Skeletal muscle tissue (tissue), 4 donors: ENCODE measurements around the gene NDUFA12. TPM values are rescaled to one million over a fixed set of nuclear protein-coding genes. Genes with fewer than 3 reads are reported as not detected.

Experiments used
- H3K27ac ChIP-seq: one replicate; pipeline ENCODE4 v1.7.0; 2013; ENCODE audit warnings: mild to moderate bottlenecking, low read depth, low read length, inconsistent platforms
- H3K27me3 ChIP-seq, 3 donors: one replicate each; pipeline ENCODE4 v1.7.0; 2013; ENCODE audit warnings: low read length in 3 of 3; ENCODE audit not compliant: control insufficient read depth in 3 of 3, insufficient read depth in 3 of 3
- H3K36me3 ChIP-seq, 3 donors: one replicate each; pipeline ENCODE4 v1.7.0; 2013; ENCODE audit warnings: low read length in 3 of 3; ENCODE audit not compliant: control insufficient read depth in 3 of 3, insufficient read depth in 3 of 3
- H3K4me1 ChIP-seq, 3 donors: one replicate each; pipeline ENCODE4 v1.7.0; 2013; ENCODE audit warnings: low read length in 3 of 3, mild to moderate bottlenecking in 3 of 3; ENCODE audit not compliant: control insufficient read depth in 3 of 3, insufficient read depth in 3 of 3
- H3K4me3 ChIP-seq, 3 donors: one replicate each; pipeline ENCODE4 v1.7.0; 2013; ENCODE audit warnings: low read length in 3 of 3
- H3K9ac ChIP-seq, 3 donors: one replicate each; pipeline ENCODE4 v1.7.0; 2013; ENCODE audit warnings: low read length in 3 of 3, mild to moderate bottlenecking in 3 of 3, moderate library complexity in 2 of 3, low read depth in 1 of 3
- H3K9me3 ChIP-seq, 3 donors: one replicate each; pipeline ENCODE4 v1.7.0; 2013; ENCODE audit warnings: low read length in 3 of 3; ENCODE audit not compliant: control insufficient read depth in 3 of 3
- total RNA-seq: library from RNA; depleted of rRNA; stranded (reverse); fragments of >200 nt; gene quantifications from one replicate; pipeline ENCODE4 v1.2.3, GENCODE V29; 2014
- donor health status: Osteomylitis.

The NDUFA12 gene
- total RNA-seq, 1 donor from 2014 or later = 105 TPM

DNA sequence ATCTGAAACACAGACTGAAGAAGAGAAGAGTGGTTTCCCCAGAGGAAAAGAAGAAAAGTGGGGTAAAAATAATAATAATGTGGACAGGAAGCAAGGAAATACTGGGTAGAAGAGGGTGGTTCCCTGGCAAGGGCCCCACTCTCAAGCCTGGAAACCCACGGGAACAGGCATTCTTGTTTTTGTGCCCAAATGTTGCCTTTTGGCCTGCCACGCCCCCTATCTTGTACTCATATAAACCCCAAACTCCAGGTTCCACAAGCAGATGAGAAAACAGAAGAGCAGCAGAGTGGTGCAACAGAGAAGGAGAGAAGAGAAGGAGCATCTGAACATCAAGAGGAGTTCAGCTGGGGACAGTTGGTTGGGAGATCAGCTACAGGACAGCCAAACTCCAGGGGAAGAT lies 51.2 kb downstream of the NDUFA12 start:
- Histone ChIP-seq H3K36me3 (no peaks in the 10 kb centered on the region), H3K9me3 (no peaks in the 10 kb centered on the region), H3K27ac (no peak overlapping the region), H3K27me3 (no peaks in the 10 kb centered on the region), H3K4me3 (no peak overlapping the region), H3K4me1 (peaks cover 0 to 9% (median 0%) of the 10 kb centered on the region in 3 donors), H3K9ac (no peak overlapping the region)

DNA sequence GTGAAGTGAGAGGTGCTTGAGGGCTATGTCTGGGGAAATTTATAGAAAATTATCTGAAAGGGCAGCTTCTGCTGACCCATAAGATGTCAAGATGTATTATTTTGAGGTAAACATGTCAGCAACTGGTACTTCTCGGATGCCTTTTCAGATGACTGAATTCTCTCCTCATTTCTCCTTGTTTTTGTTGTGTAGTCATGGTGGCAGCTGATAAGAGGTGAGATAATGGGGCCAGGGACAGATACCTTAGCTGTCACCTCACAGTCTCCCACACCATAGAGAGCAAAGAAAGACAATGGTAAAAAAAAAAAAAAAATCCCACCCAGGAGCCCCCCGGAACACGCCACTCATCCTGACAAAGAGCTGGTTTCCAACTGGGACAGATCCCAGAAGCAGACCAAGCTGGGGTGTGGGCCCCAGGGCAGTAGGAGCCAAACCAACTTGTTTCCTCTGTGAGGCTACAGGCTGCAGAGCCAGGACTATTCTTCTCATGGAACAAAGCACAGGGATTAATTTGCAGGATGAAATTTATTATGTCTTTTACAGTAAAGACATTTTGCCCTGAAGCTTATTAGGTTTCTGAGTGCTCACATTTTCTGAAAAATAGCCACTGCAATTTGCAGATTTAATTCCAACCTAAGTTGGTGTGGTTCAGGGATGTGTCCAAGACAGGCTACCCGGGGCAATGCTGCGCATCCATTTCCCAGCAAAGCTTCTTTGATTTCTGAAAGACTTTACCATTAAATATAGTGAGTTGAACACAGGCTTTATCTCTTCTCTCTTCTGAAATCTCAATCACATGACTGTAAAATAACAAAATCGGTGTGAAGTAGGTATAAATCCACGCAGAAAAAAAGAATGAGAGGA lies 52.2 kb downstream of the NDUFA12 start:
- H3K9ac ChIP-seq = no peak overlapping the region
- H3K27ac ChIP-seq = no peak overlapping the region
- H3K4me1 ChIP-seq = peaks cover 0 to 9% (median 0%) of the 10 kb centered on the region in 3 donors
- H3K27me3 ChIP-seq = no peaks in the 10 kb centered on the region
- H3K9me3 ChIP-seq = no peaks in the 10 kb centered on the region
- no peak overlapping the region for H3K4me3 ChIP-seq
- no peaks in the 10 kb centered on the region for H3K36me3 ChIP-seq

DNA sequence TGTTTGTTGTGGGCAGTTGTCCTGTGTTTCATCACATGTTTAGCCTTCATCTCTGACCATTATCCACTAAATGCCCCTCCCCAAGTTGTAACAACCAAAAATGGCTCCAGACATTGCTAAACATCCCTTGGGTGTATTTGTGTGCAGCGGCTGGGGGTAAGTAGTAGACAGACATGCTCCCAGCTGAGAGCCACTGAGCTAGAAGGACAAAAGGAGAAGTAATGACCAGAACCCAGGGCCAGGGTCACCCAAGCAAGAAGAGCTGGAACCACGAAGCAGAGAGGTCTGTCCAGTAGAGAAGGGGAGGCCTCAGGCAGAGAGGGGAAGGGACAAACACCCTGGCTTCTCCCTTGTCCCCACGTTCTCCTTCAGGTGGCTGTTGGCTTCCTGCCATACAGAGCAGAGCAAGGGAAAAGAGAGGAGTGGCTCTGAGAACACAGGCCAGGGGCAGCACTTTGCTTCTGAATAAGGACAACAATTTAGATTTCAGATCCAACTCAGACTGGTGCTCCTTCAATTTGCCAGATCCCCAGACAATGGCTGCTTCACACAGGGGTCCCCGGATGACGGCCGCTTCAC lies 55.2 kb downstream of the NDUFA12 start:
- Histone ChIP-seq H3K9me3 (no peaks in the 10 kb centered on the region), H3K4me3 (no peak overlapping the region), H3K27me3 (no peaks in the 10 kb centered on the region), H3K27ac (no peak overlapping the region), H3K9ac (no peak overlapping the region), H3K4me1 (no peaks in the 10 kb centered on the region), H3K36me3 (no peaks in the 10 kb centered on the region)

DNA sequence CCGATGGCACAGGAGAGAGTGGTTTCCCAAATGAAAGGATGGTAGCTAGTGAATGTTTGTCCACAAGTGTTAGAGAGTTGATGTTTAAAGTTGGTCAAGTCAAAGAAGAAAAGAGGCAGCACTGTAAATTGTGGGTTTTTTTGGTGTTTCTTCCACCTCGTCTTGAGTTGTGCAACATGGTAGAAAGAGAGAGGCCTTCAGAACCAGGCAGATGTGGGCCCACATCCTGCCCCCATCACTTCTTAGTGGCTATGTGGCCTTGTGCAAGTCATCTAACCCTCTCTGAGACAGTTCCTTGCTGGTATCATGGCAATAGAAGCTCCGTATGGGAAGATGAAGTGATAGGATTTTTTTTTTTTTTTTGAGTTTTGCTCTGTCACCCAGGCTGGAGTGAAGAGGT lies 60.8 kb downstream of the NDUFA12 start:
- Histone ChIP-seq H3K9ac (no peak overlapping the region), H3K9me3 (no peaks in the 10 kb centered on the region), H3K27ac (no peak overlapping the region), H3K27me3 (no peaks in the 10 kb centered on the region), H3K36me3 (no peaks in the 10 kb centered on the region), H3K4me3 (no peak overlapping the region), H3K4me1 (peaks cover 0 to 11% (median 10%) of the 10 kb centered on the region in 3 donors)

DNA sequence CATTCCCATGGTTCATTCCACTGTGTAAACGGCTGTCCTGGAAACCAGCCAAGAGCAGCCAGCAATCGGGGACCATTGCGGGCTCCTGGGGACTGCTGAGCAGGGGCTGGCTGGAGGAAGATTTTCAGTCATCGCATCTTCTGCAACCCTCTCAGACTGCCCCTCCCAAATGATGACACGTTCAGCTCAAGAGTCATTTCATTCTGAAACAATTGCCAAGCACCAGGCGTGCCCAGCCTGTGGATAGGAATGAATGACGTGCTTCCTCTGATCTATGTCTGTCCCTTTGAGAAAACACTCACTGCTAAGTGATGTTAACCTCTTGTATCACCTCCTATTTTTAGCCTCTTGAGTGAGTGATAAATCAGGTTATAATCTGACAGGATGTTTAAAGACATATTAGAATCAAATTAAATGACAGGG lies 62.0 kb downstream of the NDUFA12 start:
- Histone ChIP-seq H3K9ac (peak overlapping the region in 1 of 3 donors; percentile 1), H3K27ac (no peak overlapping the region), H3K4me1 (peaks cover 0 to 11% (median 10%) of the 10 kb centered on the region in 3 donors), H3K27me3 (no peaks in the 10 kb centered on the region), H3K9me3 (no peaks in the 10 kb centered on the region), H3K4me3 (no peak overlapping the region), H3K36me3 (no peaks in the 10 kb centered on the region)

DNA sequence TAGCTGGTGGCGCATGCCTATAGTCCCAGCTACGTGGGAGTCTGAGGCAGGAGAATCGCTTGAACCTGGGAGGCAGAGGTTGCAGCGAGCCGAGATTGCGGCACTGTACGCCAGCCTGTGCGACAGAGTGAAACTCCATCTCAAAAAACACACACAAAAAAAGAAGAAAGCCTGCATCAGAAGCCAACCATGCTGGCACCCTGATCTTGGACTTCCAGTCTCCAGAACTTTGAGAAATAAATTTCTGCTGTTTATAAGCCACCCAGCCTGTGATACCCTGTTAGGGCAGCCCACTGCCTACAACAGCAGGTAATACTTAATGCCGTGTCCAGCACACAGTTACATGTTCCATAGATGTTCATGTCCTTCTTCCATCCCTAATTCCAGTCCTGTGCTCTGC lies 62.7 kb downstream of the NDUFA12 start:
- Histone ChIP-seq H3K9ac (peak overlapping the region in 1 of 3 donors; percentile 1), H3K36me3 (no peaks in the 10 kb centered on the region), H3K4me3 (no peak overlapping the region), H3K27me3 (no peaks in the 10 kb centered on the region), H3K27ac (no peak overlapping the region), H3K9me3 (no peaks in the 10 kb centered on the region), H3K4me1 (peaks cover 0 to 11% (median 10%) of the 10 kb centered on the region in 3 donors)

DNA sequence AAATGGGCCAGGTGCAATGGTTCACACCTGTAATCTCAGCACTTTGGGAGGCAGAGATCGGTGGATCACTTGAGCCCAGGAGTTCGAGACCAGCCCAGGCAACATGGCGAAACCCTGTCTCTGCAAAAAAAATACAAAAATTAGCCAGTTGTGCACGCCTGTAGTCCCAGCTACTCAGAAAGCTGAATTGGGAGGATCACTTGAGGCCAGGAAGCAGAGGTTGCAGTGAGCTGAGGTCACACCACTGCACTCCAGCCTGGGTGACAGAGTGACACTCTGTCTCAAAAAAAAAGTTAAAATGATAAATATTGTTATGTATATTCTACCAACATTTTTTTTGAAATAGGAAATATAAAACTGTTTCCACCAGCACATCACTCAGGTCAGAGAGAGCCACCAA lies 64.9 kb downstream of the NDUFA12 start:
- Histone ChIP-seq H3K9me3 (no peaks in the 10 kb centered on the region), H3K4me1 (peaks cover 0 to 11% (median 10%) of the 10 kb centered on the region in 3 donors), H3K27me3 (no peaks in the 10 kb centered on the region), H3K4me3 (no peak overlapping the region), H3K9ac (no peak overlapping the region), H3K36me3 (no peaks in the 10 kb centered on the region), H3K27ac (no peak overlapping the region)

DNA sequence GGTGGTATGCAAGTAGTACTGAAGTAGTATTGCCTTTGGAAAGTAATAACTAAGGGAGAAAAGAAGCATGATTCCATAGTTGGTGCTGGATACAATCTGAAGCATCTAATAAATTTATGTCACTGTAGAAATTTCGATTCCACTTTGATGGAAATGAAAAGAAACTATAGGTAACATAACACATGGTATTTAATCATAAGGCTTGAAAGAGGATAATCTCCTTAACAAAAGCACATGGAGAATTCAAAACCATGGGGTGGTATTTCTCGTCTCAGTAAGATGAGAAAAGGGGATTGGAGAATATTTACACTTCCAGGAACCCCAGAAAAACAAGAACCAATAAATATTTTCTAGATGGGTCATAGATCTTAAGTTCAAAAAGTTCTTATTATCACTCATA lies 72.7 kb downstream of the NDUFA12 start:
- Histone ChIP-seq H3K36me3 (no peaks in the 10 kb centered on the region), H3K27me3 (no peaks in the 10 kb centered on the region), H3K4me3 (no peak overlapping the region), H3K9me3 (no peaks in the 10 kb centered on the region), H3K4me1 (no peaks in the 10 kb centered on the region), H3K27ac (no peak overlapping the region), H3K9ac (no peak overlapping the region)

DNA sequence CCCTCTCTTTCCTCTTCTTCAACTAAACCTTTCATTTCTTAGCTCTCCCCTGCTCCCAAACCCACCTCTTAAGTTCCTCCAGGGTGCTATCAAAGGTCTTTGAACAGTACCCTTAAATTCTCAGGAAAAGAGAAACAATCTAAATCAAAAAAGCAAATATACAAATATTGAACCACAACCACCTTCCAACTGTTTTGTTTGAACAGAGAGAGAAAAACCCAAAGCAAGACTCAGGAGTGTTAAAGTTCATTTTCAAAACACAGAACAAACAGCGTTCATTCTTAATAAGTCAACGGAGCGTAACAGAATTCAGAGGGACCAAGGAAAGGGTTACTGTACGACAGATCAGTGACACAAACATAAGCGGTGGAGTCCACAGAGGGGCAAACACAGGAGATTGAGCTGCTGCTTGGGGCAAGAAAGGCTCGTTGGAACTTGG lies 73.3 kb downstream of the NDUFA12 start:
- Histone ChIP-seq H3K9me3 (no peaks in the 10 kb centered on the region), H3K27me3 (no peaks in the 10 kb centered on the region), H3K4me3 (no peak overlapping the region), H3K27ac (no peak overlapping the region), H3K36me3 (no peaks in the 10 kb centered on the region), H3K4me1 (no peaks in the 10 kb centered on the region), H3K9ac (no peak overlapping the region)

DNA sequence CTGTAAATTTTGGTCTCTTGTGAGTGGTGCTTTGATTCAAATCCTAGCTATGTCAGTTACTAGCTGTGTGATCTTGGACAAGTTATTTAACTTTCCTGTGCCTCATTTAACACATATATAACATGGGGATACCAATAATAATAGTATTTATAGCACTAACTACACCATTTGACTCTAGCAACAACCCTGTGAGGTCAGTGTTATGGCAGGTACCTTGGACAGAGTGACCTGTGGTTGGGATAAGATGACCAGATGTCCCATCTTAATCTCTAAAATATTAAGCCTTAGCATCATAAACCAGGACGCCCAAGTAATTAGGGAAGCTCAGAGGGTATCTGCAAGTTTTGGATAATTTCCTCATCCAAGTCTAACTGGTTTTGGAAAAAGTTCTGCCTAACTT lies 73.7 kb downstream of the NDUFA12 start:
- Histone ChIP-seq H3K4me1 (no peaks in the 10 kb centered on the region), H3K36me3 (no peaks in the 10 kb centered on the region), H3K9me3 (no peaks in the 10 kb centered on the region), H3K27ac (no peak overlapping the region), H3K9ac (no peak overlapping the region), H3K4me3 (no peak overlapping the region), H3K27me3 (no peaks in the 10 kb centered on the region)
